ENCODE results near the gene ADAM19. TPM values are rescaled to one million over a fixed set of nuclear protein-coding genes. Genes with fewer than 3 reads are reported as not detected.

ADAM19 gene
- total RNA-seq, 1 experiment from 2014 or later = 3.5 TPM

- H3K36me3 ChIP-seq (ENCODE audit: control insufficient read depth, insufficient read depth, low read length) = no peaks in the 10 kb centered on the region
- no peaks in the 10 kb centered on the region for H3K9me3 ChIP-seq (ENCODE audit: control insufficient read depth, insufficient read depth, low read depth, low read length)
- in situ Hi-C loops (cut with HindIII; ENCODE audit: low pct_unique_long_range_greater_than_20kb, low sequenced_read_pairs) (no loop called here), intact Hi-C loops (cut with micrococcal nuclease; ENCODE audit: unreplicated experiment) (no loop called here)
- ATAC-seq (no peak), DNase-seq (ENCODE audit: low read depth, low spot score) (no peak)
- no peaks in the 10 kb centered on the region for H3K27me3 ChIP-seq (ENCODE audit: control insufficient read depth, insufficient read depth, low read length)
- BruUV-seq (replicated peaks) = no TSS peak
- no peak overlapping the region for H3K27ac ChIP-seq (ENCODE audit: low read length)
- ChIA-PET CTCF (no interaction called here), POLR2A (no interaction called here)
- no peaks in the 10 kb centered on the region for H3K4me1 ChIP-seq (ENCODE audit: control insufficient read depth, insufficient read depth, low read length)
- TF ChIP-seq POLR2AphosphoS5 (IDR thresholded peaks at IDR 0.05; ENCODE audit: low read depth, low read length) (no peak), REST (IDR thresholded peaks at IDR 0.05; ENCODE audit: insufficient read depth in 1 of 2, low read depth in 2 of 2, low read length in 1 of 2) (no peak)
- H3K4me3 ChIP-seq (ENCODE audit: low read depth in 2 of 2, low read length in 2 of 2) = no peak overlapping the region
Observed at GRCh38 chr5:157555037-157555640, 20.4 kb downstream of the ADAM19 start.

GRCh38 chr5:157554179-157555036 is 21.2 kb downstream of the ADAM19 start:
- Histone ChIP-seq H3K27ac (ENCODE audit: low read length) (no peak overlapping the region), H3K36me3 (ENCODE audit: control insufficient read depth, insufficient read depth, low read length) (no peaks in the 10 kb centered on the region), H3K4me3 (ENCODE audit: low read depth in 2 of 2, low read length in 2 of 2) (no peak overlapping the region), H3K4me1 (ENCODE audit: control insufficient read depth, insufficient read depth, low read length) (no peaks in the 10 kb centered on the region), H3K9me3 (ENCODE audit: control insufficient read depth, insufficient read depth, low read depth, low read length) (no peaks in the 10 kb centered on the region), H3K27me3 (ENCODE audit: control insufficient read depth, insufficient read depth, low read length) (no peaks in the 10 kb centered on the region)
- TF ChIP-seq TCF7L2 (IDR thresholded peaks at IDR 0.05; ENCODE audit: low read depth, low read length) = no peak
- no peak for TF ChIP-seq CTCF (IDR thresholded peaks at IDR 0.05)
- TF ChIP-seq REST (IDR thresholded peaks at IDR 0.05; ENCODE audit: insufficient read depth in 1 of 2, low read depth in 2 of 2, low read length in 1 of 2) = no peak
- no peak for TF ChIP-seq SIN3A (IDR thresholded peaks at IDR 0.05; ENCODE audit: borderline replicate concordance, insufficient read depth, low read depth, low read length)
- no peak for TF ChIP-seq POLR2AphosphoS5 (IDR thresholded peaks at IDR 0.05; ENCODE audit: low read depth, low read length)
- ChIA-PET CTCF (no interaction called here), POLR2A (no interaction called here)
- intact Hi-C loops (cut with micrococcal nuclease; ENCODE audit: unreplicated experiment) (no loop called here), in situ Hi-C loops (cut with HindIII; ENCODE audit: low pct_unique_long_range_greater_than_20kb, low sequenced_read_pairs) (no loop called here)
- BruUV-seq (replicated peaks) = no TSS peak
- DNase-seq (ENCODE audit: low read depth, low spot score) (no peak), ATAC-seq (no peak)

All from Panc1 (cell line).